GM18526 (cell line): ENCODE data around the gene GABARAPL1.

Experiments used
- POLR2A ChIP-seq: IDR thresholded peaks from 3 replicates; pipeline ENCODE4 v1.6.1; 2011; ENCODE audit not compliant: insufficient read length; ENCODE audit errors: extremely low read depth

GABARAPL1 gene

GRCh38 chr12:10190558-10191388 lies 21.9 kb upstream of the GABARAPL1 start:
- no peak for TF ChIP-seq POLR2A

DNA sequence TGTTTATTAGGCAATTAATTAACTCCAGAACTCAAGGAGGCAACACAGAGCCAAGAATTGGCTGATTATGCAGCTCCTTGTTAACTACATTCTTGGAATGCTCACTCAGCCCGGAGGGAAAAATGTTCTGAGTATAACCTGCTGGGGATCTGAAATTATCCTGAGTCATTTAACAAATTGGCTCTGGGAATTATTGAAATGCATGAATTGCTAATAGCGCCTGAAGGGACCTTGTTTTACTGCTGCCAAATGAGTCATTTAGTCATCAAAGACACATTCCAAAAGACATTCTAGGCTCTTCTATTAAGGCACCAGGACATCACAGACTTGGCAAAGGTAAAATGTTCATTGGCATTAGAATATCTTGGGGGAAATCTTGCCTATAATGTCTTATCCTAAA lies 20.8 kb upstream of the GABARAPL1 start:
- TF ChIP-seq POLR2A, result no peak

GRCh38 chr12:10194160-10194670 lies 18.5 kb upstream of the GABARAPL1 start:
- TF ChIP-seq POLR2A, result no peak

DNA sequence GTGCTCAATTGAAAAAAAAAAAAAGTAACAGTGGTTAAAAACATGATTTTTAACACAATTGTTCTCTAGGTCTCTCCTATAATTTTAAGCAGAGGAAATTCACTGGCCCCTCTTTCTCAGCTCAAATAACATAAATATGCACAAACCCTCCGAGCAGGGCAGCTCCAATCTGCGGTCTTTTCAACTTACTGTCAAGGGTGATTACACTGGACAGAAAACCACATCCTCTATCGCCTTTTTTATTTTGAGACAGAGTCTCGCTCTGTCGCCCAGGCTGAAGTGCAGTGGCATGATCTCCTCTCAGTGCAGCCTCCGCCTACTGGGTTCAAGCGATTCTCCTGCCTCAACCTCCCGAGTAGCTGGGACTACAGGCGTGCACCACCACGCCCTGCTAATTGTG lies 16.5 kb upstream of the GABARAPL1 start:
- TF ChIP-seq POLR2A, result no peak

DNA sequence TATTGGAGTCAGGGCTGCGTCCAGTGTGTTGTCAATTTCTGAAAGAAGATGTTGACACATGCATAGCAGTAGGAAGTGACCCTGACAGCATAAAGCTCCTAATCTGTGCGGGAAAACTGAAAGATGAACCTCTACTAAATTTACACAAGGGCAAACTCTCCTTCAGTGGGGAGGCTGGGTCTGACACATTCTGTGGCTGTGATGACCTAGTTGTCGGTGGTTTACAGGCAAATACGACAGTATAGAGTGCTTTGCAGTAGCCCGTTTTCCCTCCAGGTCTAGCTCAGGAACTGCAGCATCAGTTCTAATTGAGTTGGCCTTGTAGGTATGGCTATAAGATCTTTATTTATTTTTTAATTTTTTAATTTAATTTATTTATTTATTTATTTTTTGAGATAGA lies 14.8 kb upstream of the GABARAPL1 start:
- no peak for TF ChIP-seq POLR2A

GRCh38 chr12:10205220-10205807 lies 7.4 kb upstream of the GABARAPL1 start:
- TF ChIP-seq POLR2A, result no peak

DNA sequence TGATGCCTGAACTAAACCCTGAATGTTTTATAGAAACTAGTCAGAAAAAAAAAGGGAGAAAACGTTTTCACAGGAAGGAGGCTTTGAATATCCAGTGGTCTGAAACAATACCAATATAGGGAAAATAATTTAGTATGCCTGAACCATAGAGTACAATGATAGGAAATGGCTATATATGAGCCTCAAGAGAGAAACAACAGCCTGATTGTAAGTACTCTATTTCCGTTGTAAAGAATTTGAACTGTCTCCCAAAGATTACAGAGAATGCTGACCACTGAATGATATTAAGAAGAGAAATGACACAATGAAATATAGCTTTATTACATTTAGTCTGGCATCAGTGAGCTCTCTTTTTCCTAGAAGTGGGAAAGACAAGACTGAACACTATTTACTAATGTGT lies 5.5 kb upstream of the GABARAPL1 start:
- TF ChIP-seq POLR2A, result no peak

DNA sequence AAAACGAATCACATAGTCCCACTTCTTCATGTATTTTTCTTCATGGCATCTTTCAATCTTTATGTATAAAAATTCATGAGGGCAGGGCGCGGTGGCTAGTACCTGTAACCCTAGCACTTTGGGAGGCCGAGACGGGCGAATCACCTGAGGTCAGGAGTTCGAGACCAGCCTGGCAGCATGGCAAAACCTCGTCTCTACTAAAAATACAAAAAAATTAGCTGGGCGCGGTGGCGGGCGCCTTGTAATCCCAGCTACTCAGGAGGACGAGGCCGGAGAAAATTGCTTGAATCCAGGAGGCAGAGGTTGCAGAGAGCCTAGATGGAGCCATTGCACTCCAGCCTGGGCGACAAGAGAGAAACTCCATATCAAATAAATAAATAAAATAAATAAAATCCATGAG lies 2.5 kb upstream of the GABARAPL1 start:
- TF ChIP-seq POLR2A, result no peak

DNA sequence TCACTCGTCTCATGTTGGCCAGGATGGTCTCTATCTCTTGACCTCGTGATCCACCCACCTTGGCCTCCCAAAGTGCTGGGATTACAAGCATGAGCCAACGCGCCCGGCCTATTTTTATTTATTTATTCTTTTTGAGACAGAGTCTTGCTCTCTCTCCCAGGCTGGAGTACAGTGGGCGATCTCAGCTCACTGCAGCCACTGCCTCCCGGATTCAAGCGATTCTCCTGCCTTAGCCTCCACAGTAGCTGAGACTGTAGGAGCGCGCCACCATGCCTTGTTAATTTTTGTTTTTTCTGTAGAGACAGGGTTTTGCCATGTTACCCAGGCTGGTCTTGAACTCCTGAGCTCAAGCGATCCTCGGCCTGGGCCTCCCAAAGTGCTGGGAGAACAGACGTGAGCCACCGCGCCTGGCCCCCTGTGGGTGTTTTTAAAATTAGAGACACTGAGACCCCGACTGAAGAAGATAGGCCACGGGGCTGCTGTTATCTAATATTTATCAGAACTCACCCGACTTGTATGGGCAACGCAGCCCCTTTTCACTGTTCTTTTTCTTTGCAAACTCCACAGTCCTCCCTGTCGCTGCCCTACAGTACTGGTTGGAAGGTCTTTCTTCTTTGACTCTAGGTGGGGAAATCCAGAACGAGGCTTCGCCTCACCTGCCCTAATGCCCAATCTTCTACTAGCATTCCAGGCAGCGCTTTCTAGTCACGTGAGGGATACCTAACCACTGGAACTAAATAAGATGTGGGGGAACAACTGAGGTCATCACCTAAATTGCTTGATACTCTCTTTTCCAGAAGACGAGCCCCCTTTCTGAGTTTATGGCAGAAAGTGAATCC lies 1.4 kb upstream of the GABARAPL1 start:
- TF ChIP-seq POLR2A, result no peak

DNA sequence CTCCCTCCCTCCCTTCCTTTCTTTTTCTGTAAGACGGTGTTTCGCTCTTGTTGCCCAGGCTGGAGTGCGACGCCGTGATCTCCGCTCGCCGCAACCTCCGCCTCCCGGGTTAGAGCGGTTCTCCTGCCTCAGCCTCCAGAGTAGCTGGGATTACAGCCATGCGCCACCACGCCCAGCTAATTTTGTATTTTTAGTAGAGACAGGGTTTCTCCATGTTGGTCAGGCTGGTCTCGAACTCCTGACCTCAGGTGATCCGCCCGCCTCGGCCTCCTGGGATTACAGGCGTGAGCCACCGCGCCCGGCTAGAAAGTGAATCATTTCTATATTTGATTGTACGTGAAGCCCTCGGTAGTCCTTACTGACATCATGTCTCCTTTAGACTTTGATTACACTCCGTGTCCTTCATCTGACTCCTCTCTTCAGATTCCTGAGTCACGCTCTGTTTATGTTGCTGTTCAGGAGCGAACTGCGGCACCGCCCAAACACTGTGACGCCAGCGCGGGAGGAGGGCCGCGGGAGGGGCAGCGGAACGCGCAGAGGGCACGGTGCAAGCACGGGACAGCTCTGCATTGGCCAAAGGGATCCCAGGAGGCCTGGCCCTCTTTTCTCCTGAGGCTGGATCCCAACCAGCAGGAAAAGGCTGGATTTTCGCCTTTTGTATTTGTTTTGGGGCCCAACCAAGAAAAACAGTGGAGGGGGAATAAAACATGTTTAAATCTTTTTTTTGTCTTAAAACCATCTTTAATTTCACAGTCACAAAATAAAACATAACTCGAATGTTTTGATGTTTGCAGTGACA lies 538 bp upstream of the GABARAPL1 start:
- no peak for TF ChIP-seq POLR2A

DNA sequence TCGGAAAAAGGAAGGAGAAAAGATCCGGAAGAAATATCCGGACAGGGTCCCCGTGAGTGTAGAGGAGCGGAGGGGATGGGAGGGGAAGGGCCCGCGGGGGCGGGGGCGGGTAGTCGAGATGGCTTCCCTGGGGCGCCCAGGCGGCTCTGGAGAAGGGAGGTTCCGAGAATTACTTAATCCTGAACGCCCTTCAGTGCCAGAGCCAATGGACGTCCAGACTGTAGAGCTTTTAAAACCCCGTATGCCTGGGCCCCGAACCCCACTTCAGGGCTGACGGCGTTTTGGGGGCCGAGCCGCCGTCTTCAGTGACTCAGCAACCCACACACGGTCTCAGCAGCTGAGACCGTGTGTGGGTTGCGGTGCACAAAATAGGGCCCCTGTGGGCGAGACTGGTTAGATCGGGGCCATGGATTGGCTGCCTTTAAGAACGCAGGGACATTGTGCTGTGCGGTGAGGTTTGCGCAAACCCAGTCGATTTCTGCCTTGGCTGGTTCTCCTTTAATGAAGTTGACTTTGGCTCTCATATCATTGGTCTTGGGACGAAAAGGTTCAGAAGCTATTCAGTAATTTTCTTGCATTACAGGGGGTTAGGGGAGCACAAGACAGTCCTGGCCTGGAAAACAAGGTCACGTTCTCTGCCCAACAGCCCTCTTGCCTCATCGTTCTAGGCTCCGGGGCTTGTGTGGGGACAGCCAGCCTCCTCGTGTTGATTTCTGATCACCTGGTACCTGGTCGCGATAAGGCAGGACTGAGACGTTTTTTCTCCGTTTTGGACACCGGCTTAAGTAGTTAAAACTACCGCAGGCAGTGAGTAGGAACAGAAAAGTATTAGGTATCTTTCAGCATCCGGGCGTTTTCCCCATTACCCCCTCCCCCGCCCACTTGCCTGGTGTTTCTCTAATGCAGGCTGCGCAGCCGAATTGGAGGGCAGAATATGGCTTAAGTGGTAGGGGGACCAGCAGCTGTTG lies 775 bp downstream of the GABARAPL1 start:
- no peak for TF ChIP-seq POLR2A

DNA sequence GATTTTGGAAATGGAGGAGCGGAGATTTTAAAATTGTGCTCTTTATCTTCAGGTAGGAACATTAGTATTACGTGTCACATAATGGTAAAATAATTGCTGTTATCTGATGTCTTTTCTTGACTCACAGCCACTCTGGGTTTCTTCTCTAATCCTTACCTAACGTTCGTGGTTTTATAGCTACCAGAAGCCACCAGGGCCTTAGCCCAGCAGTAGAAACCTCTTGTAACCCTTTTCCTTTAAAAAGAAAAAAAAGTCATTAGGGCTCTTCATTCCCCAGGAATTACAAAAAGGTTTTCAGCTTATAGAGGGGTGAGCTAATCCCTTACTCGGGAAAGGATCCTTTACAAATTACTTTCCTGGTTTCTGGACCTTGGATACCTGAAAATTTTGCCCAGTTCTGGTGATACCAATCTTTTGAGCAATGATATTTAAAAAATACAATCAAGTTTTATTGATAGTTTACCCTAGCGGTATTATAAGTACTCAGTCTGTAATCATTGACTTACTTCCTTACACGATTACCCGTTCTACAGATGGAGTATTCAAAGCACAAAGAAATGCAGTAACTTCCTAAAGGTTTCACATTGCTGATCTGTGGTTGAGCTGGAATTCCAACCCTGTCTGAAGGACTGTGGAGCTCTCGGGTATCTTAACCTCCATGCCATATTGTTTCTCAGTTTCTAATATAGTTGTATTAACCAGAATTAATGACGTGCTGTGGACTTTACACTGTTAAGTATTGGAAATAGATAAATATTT lies 1.6 kb downstream of the GABARAPL1 start:
- TF ChIP-seq POLR2A, result no peak

- TF ChIP-seq POLR2A, result no peak
Observed at GRCh38 chr12:10214895-10215267, 2.2 kb downstream of the GABARAPL1 start.
